HL-60 (cell line): ENCODE data around the gene TOP1.

ENCODE experiments used
- DNase-seq, 2 experiments: peaks; one replicate each; pipeline ENCODE4 v3.0.0-alpha.2; 2010 to 2020; ENCODE audit warnings: low read depth in 1 of 2, low spot score in 1 of 2
- H3K27ac ChIP-seq: fragments of 250-450 bp; sonication (Bioruptor Pico); replicated peaks from 2 replicates; pipeline ENCODE4 v1.5.1; 2020; ENCODE audit warnings: mild to moderate bottlenecking, moderate library complexity
- H3K27me3 ChIP-seq: fragments of 250-450 bp; sonication (Bioruptor Pico); 2 replicates; pipeline ENCODE4 v1.5.1; 2021; ENCODE audit warnings: mild to moderate bottlenecking, moderate library complexity; ENCODE audit not compliant: insufficient read depth, poor library complexity, severe bottlenecking
- H3K4me3 ChIP-seq: replicated peaks from 2 replicates; pipeline ENCODE4 v1.5.1; 2011; ENCODE audit warnings: mild to moderate bottlenecking, control low read depth, low read length; ENCODE audit not compliant: insufficient read depth
- CTCF ChIP-seq: IDR thresholded peaks from one replicate; pipeline ENCODE4 v1.5.1; 2011; ENCODE audit warnings: low read length, control low read depth, inconsistent platforms; ENCODE audit not compliant: insufficient read depth
- GABPA ChIP-seq: IDR thresholded peaks from 2 replicates; pipeline ENCODE4 v1.6.1; 2012; ENCODE audit warnings: low read depth
- POLR2AphosphoS5 ChIP-seq: IDR thresholded peaks from 2 replicates; pipeline ENCODE4 v1.6.1; 2012; ENCODE audit warnings: low read depth
- SPI1 ChIP-seq: IDR thresholded peaks from 2 replicates; pipeline ENCODE4 v1.6.1; 2012; ENCODE audit warnings: low read depth, mild to moderate bottlenecking, borderline replicate concordance
- TF ChIP-seq, protein P1 (sequence below): IDR thresholded peaks from 2 replicates; pipeline ENCODE4 v1.6.1; 2012; ENCODE audit warnings: low read depth; ENCODE audit not compliant: insufficient replicate concordance

Gene TOP1

DNA sequence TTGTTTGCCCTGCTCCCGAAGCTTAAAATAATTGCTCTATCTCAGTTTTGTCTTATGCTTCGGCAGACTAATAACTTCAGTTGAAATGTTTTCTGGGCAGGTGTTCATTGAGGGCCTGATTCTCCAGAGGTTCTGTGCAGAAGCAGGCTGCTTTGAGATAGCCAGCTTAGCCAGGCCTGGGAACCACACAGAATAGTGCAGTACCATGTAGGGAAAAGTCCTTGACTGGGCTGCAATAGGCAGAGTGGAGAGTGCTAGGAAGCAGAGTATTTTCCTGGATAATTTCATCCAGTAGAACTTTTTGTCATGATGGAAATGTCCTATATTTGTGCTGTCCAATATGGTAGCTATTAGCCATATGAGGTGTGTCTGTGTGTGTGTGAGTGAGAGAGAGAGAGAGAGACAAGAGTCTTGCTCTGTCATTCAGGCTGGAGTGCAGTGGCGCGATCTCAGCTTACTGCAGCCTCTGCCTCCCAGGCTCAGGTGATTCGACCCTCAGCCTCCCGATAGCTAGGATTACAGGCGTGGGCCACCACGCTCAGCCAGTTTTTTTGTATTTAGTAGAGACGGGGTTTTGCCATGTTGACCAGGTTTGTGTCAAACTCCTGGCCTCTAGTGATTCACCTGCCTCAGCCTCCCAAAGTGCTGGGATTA lies 15.9 kb downstream of the TOP1 start:
- Histone ChIP-seq H3K4me3 (no peak overlapping the region), H3K27ac (no peak overlapping the region), H3K27me3 (no peaks in the 10 kb centered on the region)
- TF ChIP-seq GABPA (no peak), CTCF (no peak), POLR2AphosphoS5 (no peak), SPI1 (no peak)
- TF ChIP-seq, protein P1, sequence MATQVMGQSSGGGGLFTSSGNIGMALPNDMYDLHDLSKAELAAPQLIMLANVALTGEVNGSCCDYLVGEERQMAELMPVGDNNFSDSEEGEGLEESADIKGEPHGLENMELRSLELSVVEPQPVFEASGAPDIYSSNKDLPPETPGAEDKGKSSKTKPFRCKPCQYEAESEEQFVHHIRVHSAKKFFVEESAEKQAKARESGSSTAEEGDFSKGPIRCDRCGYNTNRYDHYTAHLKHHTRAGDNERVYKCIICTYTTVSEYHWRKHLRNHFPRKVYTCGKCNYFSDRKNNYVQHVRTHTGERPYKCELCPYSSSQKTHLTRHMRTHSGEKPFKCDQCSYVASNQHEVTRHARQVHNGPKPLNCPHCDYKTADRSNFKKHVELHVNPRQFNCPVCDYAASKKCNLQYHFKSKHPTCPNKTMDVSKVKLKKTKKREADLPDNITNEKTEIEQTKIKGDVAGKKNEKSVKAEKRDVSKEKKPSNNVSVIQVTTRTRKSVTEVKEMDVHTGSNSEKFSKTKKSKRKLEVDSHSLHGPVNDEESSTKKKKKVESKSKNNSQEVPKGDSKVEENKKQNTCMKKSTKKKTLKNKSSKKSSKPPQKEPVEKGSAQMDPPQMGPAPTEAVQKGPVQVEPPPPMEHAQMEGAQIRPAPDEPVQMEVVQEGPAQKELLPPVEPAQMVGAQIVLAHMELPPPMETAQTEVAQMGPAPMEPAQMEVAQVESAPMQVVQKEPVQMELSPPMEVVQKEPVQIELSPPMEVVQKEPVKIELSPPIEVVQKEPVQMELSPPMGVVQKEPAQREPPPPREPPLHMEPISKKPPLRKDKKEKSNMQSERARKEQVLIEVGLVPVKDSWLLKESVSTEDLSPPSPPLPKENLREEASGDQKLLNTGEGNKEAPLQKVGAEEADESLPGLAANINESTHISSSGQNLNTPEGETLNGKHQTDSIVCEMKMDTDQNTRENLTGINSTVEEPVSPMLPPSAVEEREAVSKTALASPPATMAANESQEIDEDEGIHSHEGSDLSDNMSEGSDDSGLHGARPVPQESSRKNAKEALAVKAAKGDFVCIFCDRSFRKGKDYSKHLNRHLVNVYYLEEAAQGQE, result no peak
- DNase-seq, result no peak

- Histone ChIP-seq H3K27me3 (no peaks in the 10 kb centered on the region), H3K4me3 (no peak overlapping the region), H3K27ac (no peak overlapping the region)
- TF ChIP-seq GABPA (no peak), CTCF (no peak), POLR2AphosphoS5 (no peak), SPI1 (no peak)
- TF ChIP-seq, protein P1, result no peak
- DNase-seq, result no peak
These were observed 17.0 kb downstream of the TOP1 start for GRCh38 chr20:41045671-41046070.

- no peak for TF ChIP-seq SPI1
- no peak for TF ChIP-seq CTCF
- TF ChIP-seq, protein P1, result no peak
- no peak for TF ChIP-seq GABPA
- no peak for TF ChIP-seq POLR2AphosphoS5
- Histone ChIP-seq H3K4me3 (no peak overlapping the region), H3K27me3 (no peaks in the 10 kb centered on the region), H3K27ac (no peak overlapping the region)
- DNase-seq, result no peak
These were observed 18.1 kb downstream of the TOP1 start for GRCh38 chr20:41046716-41047115.
